Measurements from ENCODE around the gene OR2W3.

DNA sequence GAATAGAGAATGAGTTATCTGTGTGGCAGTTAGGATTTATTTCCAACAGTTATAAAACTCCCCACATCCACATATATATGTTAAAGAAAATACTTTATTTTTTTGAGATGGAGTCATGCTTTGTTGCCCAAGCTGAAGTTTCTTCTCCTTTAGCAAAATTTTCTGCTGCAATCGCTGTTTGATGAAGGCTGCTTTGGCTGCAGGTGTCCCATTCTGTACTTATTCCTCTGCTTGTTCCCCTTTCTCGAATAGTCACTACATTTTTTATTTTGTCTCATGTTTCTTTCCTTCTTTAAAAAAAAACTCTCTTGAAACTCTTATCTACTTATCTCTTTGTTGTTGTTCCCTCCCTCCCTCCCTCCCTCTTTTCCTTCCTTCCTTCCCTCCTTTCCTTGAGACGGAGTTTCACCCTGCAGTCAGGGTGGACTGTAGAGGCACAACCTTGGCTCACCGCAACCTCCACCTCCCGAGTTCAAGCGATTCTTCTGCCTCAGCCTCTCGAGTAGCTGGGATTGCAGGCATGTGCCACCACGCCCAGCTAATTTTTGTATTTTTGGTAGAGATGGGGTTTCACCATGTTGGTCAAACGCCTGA lies 10.6 kb downstream of the OR2W3 start:
- TF ChIP-seq, protein P1, sequence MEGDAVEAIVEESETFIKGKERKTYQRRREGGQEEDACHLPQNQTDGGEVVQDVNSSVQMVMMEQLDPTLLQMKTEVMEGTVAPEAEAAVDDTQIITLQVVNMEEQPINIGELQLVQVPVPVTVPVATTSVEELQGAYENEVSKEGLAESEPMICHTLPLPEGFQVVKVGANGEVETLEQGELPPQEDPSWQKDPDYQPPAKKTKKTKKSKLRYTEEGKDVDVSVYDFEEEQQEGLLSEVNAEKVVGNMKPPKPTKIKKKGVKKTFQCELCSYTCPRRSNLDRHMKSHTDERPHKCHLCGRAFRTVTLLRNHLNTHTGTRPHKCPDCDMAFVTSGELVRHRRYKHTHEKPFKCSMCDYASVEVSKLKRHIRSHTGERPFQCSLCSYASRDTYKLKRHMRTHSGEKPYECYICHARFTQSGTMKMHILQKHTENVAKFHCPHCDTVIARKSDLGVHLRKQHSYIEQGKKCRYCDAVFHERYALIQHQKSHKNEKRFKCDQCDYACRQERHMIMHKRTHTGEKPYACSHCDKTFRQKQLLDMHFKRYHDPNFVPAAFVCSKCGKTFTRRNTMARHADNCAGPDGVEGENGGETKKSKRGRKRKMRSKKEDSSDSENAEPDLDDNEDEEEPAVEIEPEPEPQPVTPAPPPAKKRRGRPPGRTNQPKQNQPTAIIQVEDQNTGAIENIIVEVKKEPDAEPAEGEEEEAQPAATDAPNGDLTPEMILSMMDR (IDR thresholded peaks at IDR 0.05 in 2 of 3, conservative IDR thresholded peaks at IDR 0.05 in 1 of 3; ENCODE audit: borderline replicate concordance in 1 of 3, insufficient read depth in 1 of 3, low read depth in 2 of 3, low read length in 2 of 3) = no peak
- no peak for TF ChIP-seq JUND (IDR thresholded peaks at IDR 0.05)

All from HCT116 (cell line).